HG02759 (cell line): ENCODE data around the gene RAB5B.
A peak's percentile ranks its signal among the peaks of the same experiment; 100 is the strongest.
"Not testable (repeated sequence)": the region's sequence is repeated elsewhere in the genome, so short reads cannot be mapped to it uniquely, and the experiment has no call there.

Experiments used
- ATAC-seq: cut with Tn5 transposase; IDR thresholded peaks from one replicate; pipeline ENCODE4 v1.9.1; 2021; ENCODE audit warnings: mild to moderate bottlenecking, moderate library complexity; ENCODE audit not compliant: unreplicated experiment

RAB5B gene

DNA sequence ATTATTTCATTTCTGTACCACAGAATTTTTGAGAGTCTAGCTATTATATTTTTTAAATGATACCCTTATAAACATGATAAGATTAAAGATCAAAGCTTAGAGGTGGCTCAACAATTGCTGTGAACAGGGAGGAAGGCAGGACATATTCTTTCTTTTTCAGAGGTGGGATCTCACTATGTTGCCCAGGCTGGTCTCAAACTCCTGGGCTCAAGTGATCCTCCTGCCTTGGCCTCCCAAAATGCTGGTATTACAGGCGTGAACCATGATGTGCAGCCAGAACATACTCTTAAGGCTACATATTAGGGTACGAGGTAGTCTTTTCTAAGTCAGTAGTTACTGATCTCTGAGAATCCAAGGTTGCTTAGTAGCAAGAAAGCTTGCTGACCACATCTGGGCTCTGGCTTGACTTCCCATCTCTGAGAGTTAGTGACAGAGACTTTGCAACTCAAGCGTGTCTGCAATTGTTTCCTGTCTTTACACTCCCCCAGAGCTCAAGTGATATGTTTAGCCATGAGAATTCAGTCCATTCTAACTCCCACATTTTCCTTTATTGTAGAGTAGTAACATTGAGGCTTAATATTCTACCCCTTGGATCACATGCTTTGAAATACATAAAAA, 8.6 kb downstream of the RAB5B start:
- ATAC-seq, result peak; percentile 84

DNA sequence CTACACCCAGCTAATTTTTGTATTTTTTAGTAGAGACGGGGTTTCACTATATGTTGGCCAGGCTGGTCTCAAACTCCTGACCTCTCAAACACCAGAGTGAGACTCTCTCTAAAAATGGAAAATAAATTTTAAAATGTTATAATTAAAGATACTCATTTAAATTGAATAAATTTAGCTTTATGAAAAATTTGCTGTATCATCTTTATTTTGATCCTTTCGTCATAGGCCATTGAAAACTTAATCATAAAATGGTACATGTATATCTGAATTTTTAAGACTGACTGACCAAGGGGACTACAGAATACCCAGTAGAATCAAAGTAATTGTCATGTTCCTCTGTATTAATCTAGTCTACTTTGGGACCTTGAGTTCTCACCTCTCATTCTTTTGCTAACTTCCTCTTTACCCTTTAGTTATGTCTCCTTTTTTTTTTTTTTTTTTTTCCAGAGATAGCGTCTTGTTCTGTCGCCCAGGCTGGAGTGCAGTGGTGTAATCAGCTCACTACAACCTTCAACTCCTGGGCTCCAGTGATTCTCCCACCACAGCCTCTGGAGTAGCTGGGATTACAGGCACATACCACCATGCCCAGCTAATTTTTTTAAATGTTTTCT, 9.5 kb downstream of the RAB5B start:
- no peak for ATAC-seq

DNA sequence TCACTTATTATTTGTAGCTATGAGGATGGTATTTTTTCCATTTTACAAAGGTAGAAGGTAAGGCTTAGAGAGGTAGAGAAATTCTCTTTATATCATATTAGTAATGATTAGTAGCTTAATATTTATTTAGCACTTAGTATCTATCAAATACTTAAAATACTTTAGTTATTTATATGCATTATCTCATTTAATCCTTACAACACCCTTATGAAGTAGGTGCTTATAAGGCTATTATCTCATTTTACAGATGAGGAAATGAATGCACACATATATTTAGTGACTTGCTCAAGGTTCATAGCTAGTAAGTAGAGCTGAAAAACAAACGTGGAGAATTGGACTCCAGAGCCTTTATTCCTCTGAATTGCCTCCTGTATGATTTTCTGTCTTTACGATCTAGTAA, 11.0 kb downstream of the RAB5B start:
- no peak for ATAC-seq

DNA sequence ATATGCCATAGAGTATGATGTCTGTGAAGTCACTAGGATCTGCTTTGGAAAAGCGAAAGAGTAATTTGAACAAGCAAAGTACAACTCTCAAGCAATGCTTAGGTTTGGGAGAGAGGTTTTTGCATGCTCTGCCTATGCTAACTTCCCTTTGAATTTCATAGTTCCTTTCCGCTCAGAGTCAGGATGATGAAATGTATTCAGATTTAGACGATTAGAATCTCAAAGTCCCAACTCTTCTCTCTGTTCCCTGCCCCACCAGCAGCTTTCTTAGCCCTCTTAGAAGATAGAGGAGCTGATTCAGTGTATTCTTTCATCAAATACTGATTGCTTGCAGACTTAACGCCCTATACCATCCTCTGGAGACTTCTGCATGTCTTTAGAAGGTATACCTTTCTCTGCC, 11.5 kb downstream of the RAB5B start:
- ATAC-seq, result no peak

DNA sequence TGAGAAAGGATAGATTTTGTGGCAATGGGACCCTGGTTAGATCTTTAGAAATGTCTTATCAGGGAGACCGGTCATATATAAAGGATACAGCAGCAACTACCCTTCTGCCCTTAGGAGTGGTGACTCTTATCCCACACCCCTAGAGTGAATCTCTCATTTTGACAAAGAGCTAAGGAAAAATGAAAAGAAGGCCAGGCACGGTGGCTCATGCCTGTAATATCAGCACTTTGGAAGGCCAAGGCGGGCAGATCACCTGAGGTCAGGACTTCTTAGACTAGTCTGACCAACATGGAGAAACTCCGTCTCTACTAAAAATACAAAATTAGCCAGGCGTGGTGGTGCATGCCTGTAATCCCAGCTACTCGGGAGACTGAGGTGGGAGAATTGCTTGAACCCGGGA, 12.1 kb downstream of the RAB5B start:
- not testable (repeated sequence) for ATAC-seq

DNA sequence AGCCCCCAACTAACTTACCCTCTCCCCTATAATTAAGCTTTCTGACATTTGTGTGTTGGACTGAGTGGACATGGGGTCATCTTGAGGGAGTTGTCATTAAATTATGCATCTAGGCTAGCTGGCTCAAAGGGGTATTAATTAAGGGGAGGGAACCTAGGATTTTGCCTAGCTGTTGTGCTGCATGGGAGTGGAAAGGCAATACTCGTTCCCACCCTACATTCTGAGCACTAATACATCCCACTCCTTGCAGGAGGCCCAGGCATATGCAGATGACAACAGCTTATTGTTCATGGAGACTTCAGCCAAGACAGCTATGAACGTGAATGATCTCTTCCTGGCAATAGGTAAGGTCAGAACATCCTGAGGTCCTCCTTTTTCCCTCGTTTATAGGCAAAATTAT, 17.2 kb downstream of the RAB5B start:
- ATAC-seq, result no peak

DNA sequence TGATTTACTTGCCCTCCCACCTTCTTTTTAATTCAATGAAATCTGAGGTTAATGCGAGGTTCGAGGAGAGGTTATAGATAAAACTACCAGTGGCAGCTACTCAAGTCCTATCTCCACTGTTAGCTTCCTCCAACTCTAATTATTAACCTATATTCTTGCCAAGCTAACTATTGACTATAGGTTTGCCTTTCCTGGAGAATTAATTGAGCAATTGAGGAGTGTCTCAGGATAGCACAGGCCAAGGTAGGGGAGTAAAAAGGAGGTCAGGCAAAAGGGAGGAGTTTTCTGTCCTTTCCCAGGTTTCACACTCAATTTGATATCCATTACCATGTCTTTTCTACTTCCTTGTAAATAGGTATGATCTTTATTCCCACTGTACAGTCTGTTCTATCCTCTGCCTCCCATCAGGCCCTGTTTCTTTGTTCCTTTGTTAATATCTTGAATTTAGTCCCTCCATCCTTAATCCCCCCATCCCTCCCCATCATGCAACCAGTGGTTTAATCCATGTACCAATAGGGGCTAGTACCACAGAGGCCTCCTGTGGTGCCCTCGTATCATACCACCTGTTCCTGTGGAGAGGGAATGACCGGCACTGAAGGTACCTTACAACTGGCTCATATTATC, 19.5 kb downstream of the RAB5B start:
- ATAC-seq, result no peak

DNA sequence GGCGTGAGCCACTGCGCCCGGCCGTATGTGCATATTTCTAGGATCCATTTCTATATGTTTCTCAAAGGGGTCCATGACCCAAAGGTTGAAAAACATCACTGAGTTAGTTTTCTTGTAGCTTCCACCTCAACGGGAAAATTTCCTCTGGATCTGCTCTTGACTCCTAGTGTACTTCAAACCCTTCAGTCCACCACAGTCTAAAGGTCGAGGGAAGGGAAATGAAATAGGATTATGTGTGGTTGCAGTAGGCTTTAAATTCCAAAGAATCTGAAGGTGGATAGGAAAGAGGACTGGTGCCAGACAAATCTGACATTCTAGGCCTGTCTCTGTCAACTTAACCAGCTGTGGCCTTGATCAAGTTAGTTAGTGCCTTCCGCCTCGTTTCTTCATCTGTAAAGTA, 21.5 kb downstream of the RAB5B start:
- no peak for ATAC-seq

DNA sequence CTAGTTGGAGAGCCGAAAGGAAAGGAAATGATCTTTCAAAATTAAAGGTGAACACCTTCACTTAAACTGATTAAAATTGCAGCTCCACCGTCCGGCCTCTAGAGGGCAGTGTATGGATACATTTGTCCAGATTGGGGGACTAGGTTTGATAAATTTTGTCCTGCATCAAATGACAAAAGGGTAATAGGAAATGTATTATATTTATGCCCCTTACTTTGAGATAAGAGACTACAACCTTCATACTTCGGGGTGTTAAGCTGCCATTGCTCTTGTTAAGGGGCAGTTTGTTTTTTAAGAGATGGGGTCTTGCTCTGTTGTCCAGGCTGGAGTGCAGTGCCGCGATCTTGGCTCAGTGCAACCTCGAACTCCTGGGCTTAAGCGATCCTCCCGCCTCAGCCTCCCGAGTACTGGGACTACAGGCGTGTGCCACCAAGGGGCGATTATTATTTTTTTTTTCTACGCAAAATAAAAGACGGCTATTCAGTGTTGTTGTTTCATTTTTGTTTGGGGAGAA, 22.4 kb downstream of the RAB5B start:
- no peak for ATAC-seq

DNA sequence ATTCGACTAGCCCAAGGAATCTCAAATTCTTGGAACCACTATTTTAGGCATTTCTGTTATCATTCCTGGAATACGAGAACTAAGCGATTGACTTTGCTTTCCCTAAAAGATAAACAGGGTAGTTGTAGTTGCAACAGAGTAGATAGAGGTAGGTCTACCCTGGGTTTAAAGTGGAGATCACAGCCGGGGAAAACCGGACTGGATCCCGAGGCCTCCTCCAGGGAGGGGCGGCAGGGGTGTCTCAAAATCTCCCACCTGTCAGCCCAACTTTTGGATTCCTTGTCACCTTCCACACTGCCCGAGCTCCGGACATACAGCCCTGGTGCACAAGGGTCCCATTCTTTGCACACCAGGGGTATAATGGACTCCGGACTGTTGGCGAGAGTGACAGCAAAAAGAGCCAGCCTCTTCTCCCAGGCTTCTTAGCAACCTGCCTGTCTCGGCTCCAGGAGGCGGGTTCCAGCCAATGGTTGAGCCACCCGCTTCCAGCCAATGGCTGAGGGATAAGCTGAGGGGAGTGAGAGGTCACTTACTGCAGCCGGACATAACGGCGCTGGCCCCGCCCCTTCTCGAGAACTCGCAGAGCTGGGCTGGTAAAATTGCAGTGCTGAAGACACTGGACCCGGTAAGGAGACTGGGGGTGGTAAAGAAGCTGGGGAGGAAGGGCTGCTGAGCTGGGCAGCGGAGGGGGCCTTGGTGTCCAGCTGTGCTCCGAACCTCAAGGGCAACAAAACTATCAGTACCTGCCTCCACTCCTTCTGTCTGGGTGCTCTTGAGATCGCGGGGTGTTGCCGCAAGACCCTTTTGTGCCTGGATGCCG, 23.0 kb downstream of the RAB5B start, which contains the start of gene SUOX:
Gene SUOX, plus strand, starts transcription at position 562 of the 820 bp plus-strand sequence. CDS start 4,946 bp downstream, outside the sequence.
- ATAC-seq, result peak; percentile 99

DNA sequence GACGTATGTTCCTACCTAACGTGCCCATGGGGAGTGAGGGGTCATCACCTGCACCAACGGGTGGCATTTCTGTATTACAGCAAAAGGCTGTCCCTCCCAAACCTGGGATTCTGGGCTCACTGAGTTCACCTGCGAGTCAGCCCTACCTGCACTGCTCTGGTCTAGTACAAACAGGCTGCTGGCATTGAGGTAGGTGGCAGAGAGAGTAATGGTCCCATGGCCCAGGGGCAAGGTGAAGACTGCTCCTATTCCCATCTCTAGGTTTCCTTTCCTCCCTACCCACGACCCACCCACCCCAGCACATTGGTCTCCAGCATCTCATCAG, 23.6 kb downstream of the RAB5B start:
- no peak for ATAC-seq

DNA sequence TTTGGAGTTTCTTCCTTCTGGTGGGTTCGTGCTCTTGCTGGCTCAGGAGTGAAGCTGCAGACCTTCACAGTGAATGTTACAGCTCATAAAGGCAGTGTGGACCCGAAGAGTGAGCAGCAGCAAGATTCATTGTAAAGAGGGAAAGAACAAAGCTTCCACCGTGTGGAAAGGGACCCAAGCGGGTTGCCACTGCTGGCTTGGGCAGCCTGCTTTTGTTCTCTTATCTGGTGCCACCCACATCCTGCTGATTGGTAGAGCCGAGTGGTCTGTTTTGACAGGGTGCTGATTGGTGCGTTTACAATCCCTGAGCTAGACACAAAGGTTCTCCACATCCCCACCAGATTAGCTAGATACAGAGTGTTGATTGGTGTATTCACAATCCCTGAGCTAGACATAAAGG, 25.6 kb downstream of the RAB5B start:
- ATAC-seq, result not testable (repeated sequence)

DNA sequence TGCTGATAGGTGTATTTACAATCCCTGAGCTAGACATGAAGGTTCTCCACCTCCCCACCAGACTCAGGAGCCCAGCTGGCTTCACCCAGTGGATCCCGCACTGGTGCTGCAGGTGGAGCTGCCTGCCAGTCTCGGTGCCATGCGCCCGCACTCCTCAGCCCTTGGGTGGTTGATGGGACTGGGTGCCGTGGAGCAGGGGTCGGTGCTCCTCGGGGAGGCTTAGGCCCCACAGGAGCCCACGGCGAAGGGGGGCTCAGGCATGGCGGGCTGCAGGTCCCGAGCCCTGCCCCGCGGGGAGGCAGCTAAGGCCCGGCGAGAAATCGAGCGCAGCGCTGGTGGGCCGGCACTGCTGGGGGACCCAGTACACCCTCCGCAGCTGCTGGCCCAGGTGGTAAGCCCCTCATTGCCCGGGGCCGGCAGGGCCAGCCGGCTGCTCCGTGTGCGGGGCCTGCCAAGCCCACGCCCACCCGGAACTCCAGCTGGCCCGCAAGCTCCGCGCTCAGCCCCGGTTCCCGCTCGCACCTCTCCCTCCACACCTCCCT, 26.2 kb downstream of the RAB5B start:
- ATAC-seq, result not testable (repeated sequence)

DNA sequence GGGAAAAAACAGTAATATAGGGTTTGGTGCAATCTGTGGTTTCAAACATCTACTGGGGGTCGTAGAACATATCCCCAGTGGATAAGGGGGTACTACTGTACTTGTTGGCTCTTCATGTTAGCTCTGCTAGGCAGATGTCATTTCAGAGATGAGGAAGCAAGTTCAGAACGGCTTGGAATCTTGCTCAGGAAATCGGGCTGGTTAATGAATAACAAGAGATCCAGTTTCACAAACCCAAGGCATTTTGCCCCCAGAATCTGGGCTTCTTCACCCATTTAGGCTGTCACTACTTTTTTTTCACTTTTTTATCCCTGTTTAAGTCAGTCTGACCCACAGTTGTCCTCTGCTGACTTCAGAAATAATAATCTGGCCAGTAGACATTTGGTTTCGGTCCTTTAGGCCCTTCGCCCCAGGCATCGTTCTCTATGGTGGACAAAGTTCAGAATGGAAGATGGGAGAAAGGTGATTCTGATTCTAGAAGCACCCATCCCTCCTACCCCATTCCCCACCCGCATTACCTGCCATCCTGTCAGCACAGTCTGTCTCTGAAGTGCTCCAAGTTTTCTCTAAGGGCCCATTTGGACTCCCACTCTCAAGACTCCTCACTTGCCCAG, 27.7 kb downstream of the RAB5B start:
- ATAC-seq, result no peak

DNA sequence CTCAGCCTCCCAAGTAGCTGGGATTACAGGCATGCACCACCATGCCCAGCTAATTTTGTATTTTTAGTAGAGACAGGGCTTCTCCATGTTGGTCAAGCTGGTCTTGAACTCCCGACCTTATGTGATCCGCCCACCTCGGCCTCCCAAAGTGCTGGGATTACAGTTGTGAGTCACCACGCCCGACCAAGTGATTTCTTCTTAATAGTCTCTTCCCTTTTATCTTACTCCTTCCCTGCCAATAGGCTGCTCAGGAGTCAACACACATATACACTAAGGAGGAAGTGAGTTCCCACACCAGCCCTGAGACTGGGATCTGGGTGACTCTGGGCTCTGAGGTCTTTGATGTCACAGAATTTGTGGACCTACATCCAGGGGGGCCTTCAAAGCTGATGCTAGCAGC, 29.5 kb downstream of the RAB5B start:
- ATAC-seq, result not testable (repeated sequence)

DNA sequence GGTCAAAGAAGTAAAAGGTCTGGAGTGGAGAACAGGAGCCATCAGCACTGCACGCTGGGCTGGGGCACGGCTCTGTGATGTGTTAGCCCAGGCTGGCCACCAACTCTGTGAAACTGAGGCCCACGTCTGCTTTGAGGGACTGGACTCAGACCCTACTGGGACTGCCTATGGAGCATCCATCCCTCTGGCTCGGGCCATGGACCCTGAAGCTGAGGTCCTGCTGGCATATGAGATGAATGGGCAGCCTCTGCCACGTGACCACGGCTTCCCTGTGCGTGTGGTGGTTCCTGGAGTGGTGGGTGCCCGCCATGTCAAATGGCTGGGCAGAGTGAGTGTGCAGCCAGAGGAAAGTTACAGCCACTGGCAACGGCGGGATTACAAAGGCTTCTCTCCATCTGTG, 30.3 kb downstream of the RAB5B start:
- no peak for ATAC-seq

DNA sequence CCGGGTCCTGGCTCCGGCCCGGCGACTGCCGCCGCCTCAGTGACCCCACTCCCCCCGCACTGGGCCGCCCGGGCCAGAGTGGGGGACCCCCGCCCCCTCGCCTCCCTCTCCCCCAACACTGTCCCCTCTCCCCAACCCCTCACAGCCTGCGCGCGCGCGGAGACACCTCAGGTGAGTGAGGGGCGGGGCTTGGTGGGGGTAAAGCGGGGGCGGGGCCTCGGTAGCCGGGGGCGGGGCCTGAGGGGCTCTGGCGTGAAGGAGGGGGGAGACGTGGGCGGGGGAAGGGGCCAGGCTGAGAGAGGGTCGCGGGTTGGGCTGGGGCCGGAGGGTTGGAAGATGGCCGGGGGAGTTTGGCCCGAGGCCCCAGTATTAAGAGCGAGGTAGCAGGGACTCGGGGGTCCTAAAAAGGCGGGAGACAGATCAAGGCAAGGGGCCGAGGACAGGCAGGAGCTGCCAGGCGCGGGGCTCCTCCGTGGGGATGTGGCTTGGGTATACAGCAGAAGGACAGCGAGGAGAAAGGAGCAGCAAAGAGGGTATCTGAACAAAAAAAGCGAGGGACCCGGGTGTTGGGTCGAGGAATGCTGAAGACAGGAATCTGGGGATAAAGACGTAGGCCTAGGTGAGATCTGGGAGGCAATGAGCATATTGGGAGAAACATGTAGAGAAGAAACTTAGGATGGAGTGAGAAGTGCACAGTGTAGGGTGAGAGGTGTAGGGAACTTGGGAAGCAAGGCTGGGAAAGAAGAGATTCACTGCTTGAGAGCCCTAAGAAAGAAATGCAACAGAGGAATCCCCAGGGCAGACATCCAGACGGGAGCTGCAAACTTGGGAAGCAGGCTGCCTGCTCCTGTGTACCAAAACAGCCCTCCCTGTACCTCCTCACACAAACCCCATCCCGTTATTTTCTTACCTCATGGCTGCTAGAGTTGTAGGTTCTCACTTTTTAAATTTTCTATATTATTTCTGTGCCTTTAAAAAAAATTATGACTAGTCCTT, 34.0 kb downstream of the RAB5B start:
- ATAC-seq, result peak; percentile 41

DNA sequence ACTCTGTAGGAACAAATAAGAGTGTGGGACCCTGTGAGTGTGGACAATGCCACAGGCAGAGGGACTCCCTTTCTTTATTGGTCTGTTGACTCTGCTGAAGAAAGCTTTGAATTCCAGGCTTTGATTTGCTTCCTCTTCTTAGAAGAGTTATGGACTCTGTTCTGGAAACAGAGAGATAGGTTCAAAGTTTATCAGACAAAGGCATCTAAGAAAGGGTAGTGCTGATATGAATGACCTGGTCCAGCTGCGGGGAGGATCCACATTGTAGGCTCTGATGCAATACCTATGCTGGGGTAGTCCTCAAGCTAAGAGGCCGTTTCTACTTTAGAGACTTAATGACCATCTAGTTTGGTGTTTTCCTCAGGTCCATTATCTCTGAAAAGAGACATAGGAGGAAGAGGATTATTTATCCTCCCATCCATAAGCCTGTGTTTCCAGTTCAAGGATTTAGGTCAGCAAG, 36.3 kb downstream of the RAB5B start:
- ATAC-seq, result no peak

DNA sequence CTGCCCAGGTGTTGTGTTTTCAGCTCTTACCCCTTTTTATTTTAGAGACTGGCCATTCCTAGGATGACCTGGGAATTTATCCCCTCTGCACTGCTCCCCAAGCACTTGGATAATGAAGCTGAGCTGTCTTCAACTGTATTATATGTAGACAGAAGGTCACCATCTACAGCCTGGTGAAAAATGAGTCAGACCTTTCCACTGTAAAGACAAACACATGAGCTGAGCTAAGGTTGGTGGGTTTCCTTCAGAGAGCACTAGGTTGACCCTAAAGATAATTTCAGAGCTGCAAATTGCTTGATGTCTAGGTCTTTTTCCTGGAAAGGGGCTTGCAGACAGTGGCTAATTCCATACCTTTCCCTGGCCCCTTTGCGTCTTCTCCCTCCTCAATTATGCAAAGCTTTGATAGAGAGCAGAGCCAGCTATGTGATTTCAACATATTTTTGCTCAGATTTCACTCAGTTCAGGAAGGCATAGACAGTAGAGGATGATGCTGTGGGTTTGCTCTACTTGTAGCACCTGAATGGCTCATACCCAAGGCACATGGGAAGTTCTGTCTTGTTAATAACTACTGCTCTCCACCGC, 37.7 kb downstream of the RAB5B start:
- no peak for ATAC-seq
